VCaP (cell line): ENCODE measurements around the gene WDFY4.

Experiments used
- H3K27ac ChIP-seq: fragments of 450-650 bp; 2 replicates; pipeline ENCODE4 v1.5.1; 2017
- TF ChIP-seq, protein P1 (sequence below): fragments of 450-650 bp; conservative IDR thresholded peaks from 2 replicates; pipeline ENCODE4 v1.5.1; 2017; ENCODE audit warnings: mild to moderate bottlenecking, moderate library complexity

Gene WDFY4

DNA sequence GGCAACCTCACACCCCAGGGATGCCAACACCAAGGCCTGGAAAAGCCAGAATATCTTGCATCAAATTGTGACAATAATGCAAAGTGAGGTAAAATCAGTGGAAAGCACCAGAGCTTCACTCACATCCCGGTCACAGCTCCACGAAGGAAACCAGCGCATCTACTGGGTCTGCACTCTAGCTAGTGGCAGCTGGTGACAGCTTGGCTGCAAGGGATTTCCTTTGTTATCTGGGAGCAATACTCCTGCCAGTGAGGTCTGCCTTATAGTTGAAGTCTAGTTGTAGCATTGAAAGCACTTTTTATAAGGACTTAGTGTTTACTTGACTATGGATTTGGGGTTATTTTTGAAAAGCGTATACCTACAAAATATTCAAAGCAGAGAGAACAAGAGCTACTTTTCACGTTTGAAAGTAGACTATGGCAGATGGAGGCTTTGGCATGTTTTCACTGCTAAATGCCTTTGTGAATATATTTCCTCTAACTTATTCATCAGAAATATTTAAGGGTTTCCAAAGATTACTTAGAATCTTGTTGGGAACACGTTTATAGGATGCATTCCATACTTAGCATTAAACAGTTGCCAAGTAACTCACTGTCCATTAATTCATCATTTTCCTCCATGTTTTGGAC lies 26.1 kb downstream of the WDFY4 start:
- no peak overlapping the region for H3K27ac ChIP-seq
- TF ChIP-seq, protein P1, sequence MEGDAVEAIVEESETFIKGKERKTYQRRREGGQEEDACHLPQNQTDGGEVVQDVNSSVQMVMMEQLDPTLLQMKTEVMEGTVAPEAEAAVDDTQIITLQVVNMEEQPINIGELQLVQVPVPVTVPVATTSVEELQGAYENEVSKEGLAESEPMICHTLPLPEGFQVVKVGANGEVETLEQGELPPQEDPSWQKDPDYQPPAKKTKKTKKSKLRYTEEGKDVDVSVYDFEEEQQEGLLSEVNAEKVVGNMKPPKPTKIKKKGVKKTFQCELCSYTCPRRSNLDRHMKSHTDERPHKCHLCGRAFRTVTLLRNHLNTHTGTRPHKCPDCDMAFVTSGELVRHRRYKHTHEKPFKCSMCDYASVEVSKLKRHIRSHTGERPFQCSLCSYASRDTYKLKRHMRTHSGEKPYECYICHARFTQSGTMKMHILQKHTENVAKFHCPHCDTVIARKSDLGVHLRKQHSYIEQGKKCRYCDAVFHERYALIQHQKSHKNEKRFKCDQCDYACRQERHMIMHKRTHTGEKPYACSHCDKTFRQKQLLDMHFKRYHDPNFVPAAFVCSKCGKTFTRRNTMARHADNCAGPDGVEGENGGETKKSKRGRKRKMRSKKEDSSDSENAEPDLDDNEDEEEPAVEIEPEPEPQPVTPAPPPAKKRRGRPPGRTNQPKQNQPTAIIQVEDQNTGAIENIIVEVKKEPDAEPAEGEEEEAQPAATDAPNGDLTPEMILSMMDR = no peak

DNA sequence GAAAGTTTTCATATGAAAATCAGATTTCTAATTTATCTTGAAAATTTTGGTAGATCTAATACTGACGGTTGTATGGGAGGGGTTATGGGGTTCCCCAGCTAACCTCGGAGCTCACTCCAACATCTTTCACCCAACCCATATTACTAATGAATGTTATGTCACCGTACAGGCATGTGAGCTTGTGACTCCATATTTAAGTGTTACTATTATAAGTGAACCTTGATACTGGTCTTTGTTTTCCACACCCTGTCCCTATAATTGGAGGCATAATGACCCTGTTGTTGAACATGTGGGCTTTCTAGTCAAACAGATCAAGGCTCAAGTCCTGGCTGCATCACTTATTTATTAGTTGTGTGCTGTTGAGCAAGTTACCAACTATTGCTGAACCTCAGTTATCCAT lies 27.2 kb downstream of the WDFY4 start:
- H3K27ac ChIP-seq = no peak overlapping the region
- TF ChIP-seq, protein P1 = no peak

DNA sequence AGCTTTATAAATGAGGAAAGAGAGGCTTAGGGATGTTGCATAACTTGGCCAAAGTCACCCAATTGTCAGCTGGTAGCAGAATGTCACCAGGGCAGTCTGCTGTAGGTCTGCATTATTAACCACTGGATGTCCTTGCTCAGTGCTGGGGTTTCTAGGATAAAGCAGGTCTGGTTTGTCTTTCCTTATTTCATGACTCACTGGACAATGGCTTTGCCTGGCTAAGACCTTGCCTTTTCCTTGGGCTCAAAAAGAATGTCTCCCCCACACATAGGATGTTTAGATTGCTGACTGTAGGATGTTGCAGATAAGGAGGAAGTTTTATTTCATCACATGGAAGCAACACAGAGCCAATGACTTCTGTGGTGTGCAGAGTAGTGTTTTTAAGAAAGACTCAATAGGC lies 29.4 kb downstream of the WDFY4 start:
- H3K27ac ChIP-seq = no peak overlapping the region
- TF ChIP-seq, protein P1 = no peak

DNA sequence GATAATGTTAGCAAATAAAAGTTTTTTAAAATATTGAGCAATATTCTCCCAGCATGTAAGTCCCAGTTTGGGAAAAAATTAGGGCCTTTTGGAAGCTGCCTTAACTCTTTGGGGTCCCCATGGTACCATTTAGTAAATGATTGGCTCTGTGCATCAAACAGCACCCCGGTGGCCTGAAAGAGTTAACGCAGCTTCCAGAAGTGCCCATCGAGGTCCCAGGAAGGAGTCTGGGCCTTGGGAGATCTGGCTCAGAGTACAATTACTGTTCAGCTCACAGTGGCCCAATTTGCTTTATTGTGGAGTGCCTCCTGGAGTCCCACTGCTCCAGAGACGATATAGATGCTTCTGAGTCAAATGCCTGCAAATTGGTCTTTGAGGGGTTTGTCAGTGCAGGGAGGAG lies 31.7 kb downstream of the WDFY4 start:
- H3K27ac ChIP-seq = no peak overlapping the region
- TF ChIP-seq, protein P1 = no peak

DNA sequence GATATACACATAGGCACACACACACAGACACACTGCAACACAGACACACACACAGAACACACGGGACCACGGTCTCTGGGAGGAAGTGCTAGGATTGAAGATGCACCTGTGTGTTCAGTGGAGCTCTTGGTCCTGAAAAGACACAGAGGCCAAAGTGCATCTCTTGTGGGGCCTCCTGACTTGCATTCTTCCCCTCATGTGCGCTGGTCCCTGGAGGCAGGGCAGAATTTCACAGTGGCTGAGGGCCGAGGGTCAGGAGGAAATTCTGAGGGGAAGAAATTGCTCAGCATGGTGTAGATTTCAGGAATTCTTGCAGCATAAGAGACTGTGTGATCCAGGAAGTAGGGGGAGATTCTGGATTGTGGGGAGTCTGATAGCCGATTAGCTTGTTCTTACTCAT lies 35.9 kb downstream of the WDFY4 start:
- no peak overlapping the region for H3K27ac ChIP-seq
- TF ChIP-seq, protein P1 = no peak

DNA sequence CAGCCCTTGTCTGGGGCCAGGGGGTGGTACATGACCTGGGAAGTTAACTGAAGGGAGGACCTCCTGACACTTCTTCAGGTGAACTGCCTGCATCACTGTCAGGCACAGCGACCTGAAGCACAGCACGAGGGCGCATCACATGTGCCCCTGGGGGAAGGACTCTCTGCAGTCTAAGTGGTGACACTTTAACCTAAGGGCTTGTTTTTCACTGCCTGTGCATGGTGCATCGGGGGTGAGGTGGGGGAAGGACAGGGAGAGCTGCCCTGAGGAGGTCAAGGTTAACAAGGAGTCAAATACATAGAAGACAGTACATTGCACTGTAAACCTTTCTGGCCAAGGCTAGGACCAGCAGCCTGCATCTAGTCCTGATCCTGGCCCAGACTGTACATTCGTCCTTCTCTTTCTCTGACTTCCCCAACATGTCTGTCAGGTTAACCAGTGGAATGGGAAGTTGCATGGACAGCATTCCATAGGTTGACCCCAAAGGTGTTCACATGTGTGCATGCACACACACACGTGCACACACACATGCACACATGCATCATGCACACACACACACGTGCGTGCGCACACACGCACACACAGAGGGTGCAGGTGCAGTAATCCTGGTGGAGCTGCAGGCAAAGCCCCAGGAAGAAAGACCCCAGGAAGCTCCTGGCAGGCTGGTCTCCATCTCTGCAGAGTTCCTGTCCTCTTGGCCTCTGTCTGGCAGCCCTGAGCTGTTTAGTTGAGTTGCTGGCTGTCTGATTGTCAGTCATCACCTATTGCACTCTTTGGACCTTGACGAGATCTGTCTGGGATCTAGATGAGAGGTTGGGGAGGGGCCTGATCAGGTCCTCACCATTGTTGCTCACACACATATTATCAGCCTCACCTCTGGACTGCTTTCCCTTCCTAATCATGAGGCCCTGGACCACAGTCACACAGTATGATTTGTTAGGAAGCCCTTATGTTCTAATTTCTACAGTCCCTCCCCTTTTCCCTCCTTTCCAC lies 37.8 kb downstream of the WDFY4 start:
- TF ChIP-seq, protein P1 = no peak
- H3K27ac ChIP-seq = no peak overlapping the region

DNA sequence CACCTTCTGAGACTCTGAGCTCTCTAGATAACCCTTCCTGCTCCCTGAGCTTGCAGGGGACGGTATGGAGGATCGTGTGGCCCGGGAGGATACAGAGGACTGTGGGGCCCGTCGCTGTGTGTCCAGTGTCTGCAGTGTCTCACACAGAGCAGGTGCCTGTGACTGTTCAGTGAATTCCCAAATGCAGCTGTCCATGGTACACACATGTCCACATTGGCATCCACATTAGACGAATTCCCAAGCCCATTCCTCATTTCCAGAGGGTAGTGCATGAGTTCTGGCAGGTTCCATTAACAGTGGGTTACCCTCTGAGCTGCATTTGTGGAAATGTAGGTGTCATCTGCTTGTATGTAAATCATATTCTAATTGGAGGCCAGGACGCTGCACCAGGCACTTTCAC lies 39.5 kb downstream of the WDFY4 start:
- TF ChIP-seq, protein P1 = no peak
- H3K27ac ChIP-seq = no peak overlapping the region
